OCI-LY1 (cell line): ENCODE results near the gene PROZ.

Experiments
- CTCF ChIP-seq: fragments of 200-600 bp; sonication (generic), shearing (Covaris generic); IDR thresholded peaks from 2 replicates; pipeline ENCODE4 v1.5.1; 2017; ENCODE audit warnings: mild to moderate bottlenecking, antibody characterized with exemption, low read length, moderate library complexity, mixed read lengths
- EZH2 ChIP-seq: fragments of 200-600 bp; sonication (generic), shearing (Covaris generic); IDR thresholded peaks from 2 replicates; pipeline ENCODE4 v1.8.0; 2017; ENCODE audit warnings: borderline replicate concordance, mixed run types, mild to moderate bottlenecking, antibody characterized with exemption, low read length, moderate library complexity, mixed read lengths

GRCh38 chr13:113116871-113117271 is 41.6 kb upstream of the PROZ start:
- TF ChIP-seq CTCF (no peak), EZH2 (no peak)
